Suprapubic skin (tissue), 3 donors: ENCODE measurements around the gene PSTK.

Experiments used
- POLR2A ChIP-seq, 2 donors: fragments of 450-650 bp; IDR thresholded peaks; one replicate each; pipeline ENCODE4 v1.6.1; 2017; ENCODE audit warnings: antibody characterized with exemption in 2 of 2, mild to moderate bottlenecking in 2 of 2, moderate library complexity in 2 of 2
- TF ChIP-seq, protein P1 (sequence below), 2 donors: fragments of 200-600 bp in 1 of 2; fragments of 450-650 bp in 1 of 2; sonication (generic) in 1 of 2; IDR thresholded peaks; one replicate each; pipeline ENCODE4 v1.5.1; 2016 to 2019; ENCODE audit warnings: antibody characterized with exemption in 2 of 2, mild to moderate bottlenecking in 1 of 2, moderate library complexity in 1 of 2

DNA sequence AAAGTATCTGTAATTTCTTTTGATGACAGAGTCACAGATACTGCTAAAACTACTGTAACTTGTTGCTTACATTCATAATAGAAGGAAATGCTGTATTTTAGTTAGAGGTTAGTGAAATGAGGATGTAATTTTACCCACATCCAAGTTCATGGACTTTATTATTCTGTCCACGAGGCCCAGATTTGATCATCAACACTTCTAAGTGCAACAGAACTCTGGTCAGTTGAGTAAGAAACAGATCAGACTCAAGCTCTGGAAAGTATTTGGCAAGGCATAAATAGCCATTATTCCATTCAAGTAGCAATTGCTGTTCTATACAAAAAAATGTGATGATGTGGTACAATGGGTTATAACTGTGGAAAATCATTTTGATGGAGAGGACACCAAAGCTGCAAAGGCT, 50.9 kb downstream of the PSTK start:
- TF ChIP-seq POLR2A (IDR thresholded peaks at IDR 0.05), result no peak
- TF ChIP-seq, protein P1, sequence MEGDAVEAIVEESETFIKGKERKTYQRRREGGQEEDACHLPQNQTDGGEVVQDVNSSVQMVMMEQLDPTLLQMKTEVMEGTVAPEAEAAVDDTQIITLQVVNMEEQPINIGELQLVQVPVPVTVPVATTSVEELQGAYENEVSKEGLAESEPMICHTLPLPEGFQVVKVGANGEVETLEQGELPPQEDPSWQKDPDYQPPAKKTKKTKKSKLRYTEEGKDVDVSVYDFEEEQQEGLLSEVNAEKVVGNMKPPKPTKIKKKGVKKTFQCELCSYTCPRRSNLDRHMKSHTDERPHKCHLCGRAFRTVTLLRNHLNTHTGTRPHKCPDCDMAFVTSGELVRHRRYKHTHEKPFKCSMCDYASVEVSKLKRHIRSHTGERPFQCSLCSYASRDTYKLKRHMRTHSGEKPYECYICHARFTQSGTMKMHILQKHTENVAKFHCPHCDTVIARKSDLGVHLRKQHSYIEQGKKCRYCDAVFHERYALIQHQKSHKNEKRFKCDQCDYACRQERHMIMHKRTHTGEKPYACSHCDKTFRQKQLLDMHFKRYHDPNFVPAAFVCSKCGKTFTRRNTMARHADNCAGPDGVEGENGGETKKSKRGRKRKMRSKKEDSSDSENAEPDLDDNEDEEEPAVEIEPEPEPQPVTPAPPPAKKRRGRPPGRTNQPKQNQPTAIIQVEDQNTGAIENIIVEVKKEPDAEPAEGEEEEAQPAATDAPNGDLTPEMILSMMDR (IDR thresholded peaks at IDR 0.05), result no peak
